Measurements from ENCODE around the gene DEF6. TPM values are rescaled to one million over a fixed set of nuclear protein-coding genes. Genes with fewer than 3 reads are reported as not detected.

Gene DEF6
- total and polyA plus RNA-seq, 2 of the 8 experiments (the other 6 are each of a cell fraction or from before 2014, with no cell fraction given), result 3.3 to 4.1 TPM

DNA sequence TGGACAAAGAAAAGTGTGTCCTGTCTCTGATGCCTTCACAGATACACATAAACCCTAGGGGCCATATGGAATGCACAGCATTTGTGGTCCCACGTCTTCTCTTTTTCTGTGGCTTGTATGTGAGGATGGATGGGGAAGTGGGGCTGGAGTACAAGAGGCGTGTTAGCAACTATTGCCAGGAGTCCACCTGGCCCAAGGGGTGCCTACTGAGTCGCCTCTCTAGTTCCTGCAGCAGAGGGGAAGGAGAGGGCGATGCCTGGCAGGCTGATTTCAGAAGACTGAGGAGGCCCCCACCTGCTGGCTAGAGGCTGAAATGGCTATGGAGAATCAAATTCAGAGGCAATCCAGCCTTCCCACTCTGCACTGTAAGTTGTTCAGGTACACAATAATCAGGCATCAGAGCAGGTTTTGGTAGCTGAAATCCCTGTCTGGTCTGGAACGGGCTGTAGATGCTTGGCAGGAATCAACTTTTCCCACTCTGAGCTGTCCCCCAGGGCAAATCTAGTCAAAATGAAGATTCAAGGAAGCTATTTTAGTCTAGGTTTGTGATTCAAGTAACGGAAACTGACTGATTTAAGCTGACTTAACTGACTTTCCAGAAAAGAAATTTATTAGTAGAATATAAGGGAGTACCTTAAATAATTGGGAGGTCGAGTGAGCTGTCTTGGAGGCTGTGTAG lies 29.9 kb downstream of the DEF6 start:
- no peaks in the 10 kb centered on the region for H3K36me3 ChIP-seq (ENCODE audit: control insufficient read depth in 2 of 4, insufficient read depth in 4 of 4, low read length in 3 of 4)
- H2BK120ac ChIP-seq (replicated peaks; ENCODE audit: low read depth, low read length), result no peak overlapping the region
- peak overlapping the region; percentile 66; the same call in 1 of the 2 replicates for H4K8ac ChIP-seq (ENCODE audit: extremely low read depth, insufficient read depth, low read length)
- H2BK20ac ChIP-seq (ENCODE audit: low read length), result no peak overlapping the region
- no peaks in the 10 kb centered on the region for H3K23me2 ChIP-seq (ENCODE audit: low read depth, low read length)
- H4K91ac ChIP-seq (replicated peaks; ENCODE audit: insufficient read length, low read length), result no peak overlapping the region
- no peak overlapping the region for H2BK5ac ChIP-seq (ENCODE audit: low read depth, low read length)
- no peak overlapping the region for H3K56ac ChIP-seq (replicated peaks; ENCODE audit: insufficient read length, low read depth, low read length)
- H3K23ac ChIP-seq (ENCODE audit: insufficient read length), result no peak overlapping the region
- 0 out of 7 replicates have a peak, but pooled peaks cover 0 to under 1% (median 0%) of the 10 kb centered on the region in 4 experiments for H3K4me1 ChIP-seq (replicated peaks in 1 of 4; ENCODE audit: control insufficient read depth in 3 of 4, insufficient read depth in 4 of 4, low read length in 3 of 4)
- H3K27ac ChIP-seq (ENCODE audit: low read depth, low read length), result no peak overlapping the region
- H2BK15ac ChIP-seq (ENCODE audit: low read length), result peak overlapping the region; percentile 51; the same call in 1 of the 2 replicates
- TF ChIP-seq RAD21 (IDR thresholded peaks at IDR 0.05 in 1 of 2, conservative IDR thresholded peaks at IDR 0.05 in 1 of 2; ENCODE audit: low read depth in 2 of 2, low read length in 2 of 2), result peak; percentile 62 to 76
- no peak for TF ChIP-seq HDAC2 (IDR thresholded peaks at IDR 0.05; ENCODE audit: borderline replicate concordance in 1 of 2, low read depth in 2 of 2, low read length in 2 of 2)
- TF ChIP-seq CHD1 (IDR thresholded peaks at IDR 0.05; ENCODE audit: low read depth, low read length), result no peak
- TF ChIP-seq FOSL1 (IDR thresholded peaks at IDR 0.05; ENCODE audit: insufficient read depth, low read depth, low read length), result no peak
- TF ChIP-seq, protein P1, sequence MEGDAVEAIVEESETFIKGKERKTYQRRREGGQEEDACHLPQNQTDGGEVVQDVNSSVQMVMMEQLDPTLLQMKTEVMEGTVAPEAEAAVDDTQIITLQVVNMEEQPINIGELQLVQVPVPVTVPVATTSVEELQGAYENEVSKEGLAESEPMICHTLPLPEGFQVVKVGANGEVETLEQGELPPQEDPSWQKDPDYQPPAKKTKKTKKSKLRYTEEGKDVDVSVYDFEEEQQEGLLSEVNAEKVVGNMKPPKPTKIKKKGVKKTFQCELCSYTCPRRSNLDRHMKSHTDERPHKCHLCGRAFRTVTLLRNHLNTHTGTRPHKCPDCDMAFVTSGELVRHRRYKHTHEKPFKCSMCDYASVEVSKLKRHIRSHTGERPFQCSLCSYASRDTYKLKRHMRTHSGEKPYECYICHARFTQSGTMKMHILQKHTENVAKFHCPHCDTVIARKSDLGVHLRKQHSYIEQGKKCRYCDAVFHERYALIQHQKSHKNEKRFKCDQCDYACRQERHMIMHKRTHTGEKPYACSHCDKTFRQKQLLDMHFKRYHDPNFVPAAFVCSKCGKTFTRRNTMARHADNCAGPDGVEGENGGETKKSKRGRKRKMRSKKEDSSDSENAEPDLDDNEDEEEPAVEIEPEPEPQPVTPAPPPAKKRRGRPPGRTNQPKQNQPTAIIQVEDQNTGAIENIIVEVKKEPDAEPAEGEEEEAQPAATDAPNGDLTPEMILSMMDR (IDR thresholded peaks at IDR 0.05; ENCODE audit: control extremely low read depth in 1 of 3, insufficient read depth in 1 of 3, low read depth in 1 of 3, low read length in 3 of 3), result peak; percentile 51 to 84 (median 74)
- TF ChIP-seq GABPA (IDR thresholded peaks at IDR 0.05; ENCODE audit: borderline replicate concordance, insufficient read depth, low read length), result peak; percentile 24; the same call in 1 of the 2 replicates
- H3K14ac ChIP-seq (ENCODE audit: insufficient read length), result no peak overlapping the region
- H3K79me2 ChIP-seq (ENCODE audit: control insufficient read depth in 1 of 2, insufficient read depth in 2 of 2, low read length in 2 of 2), result no peaks in the 10 kb centered on the region
- H4K5ac ChIP-seq (ENCODE audit: insufficient read length, low read depth, low read length), result no peak overlapping the region
- H2AK5ac ChIP-seq (ENCODE audit: low read depth, low read length), result no peak overlapping the region
- peaks cover 4% of the 10 kb centered on the region in 2 experiments; a peak in 3 of 4 replicates for H3K9me3 ChIP-seq (ENCODE audit: insufficient read depth in 2 of 2, low read depth in 1 of 2, low read length in 1 of 2)
- ChIA-PET CTCF (ENCODE audit: partially characterized antibody) (interaction anchor here (0.7 to 21.2 kb wide), 23 partner anchors 10 to 211 kb away, joined by 3 to 358 read pairs (median 4); partner anchors contain the start of genes DEF6 and PPARD), POLR2A (ENCODE audit: partially characterized antibody) (interaction anchor here (1.4 kb wide), 1 partner anchor 141 kb away, joined by 4 read pairs; the partner anchor contains the start of gene RPL10A)
- no peak overlapping the region for H2BK12ac ChIP-seq (ENCODE audit: low read depth, low read length)
- no peak overlapping the region for H3K9ac ChIP-seq (replicated peaks in 1 of 4; ENCODE audit: extremely low read depth in 1 of 4, low read depth in 3 of 4, low read length in 3 of 4)
- no peaks in the 10 kb centered on the region for H3K27me3 ChIP-seq (replicated peaks in 1 of 4; ENCODE audit: control insufficient read depth in 3 of 4, extremely low read depth in 1 of 4, insufficient read depth in 3 of 4, low read length in 3 of 4)
- H3K4me3 ChIP-seq (ENCODE audit: extremely low read depth in 1 of 4, insufficient read depth in 2 of 4, low read depth in 3 of 4, low read length in 4 of 4), result no peak overlapping the region
- FAIRE-seq (no peak), DNase-seq (ENCODE audit: low read depth in 1 of 2, low spot score in 2 of 2) (peak in 1 of 2 experiments; percentile 79)
- no peaks in the 10 kb centered on the region for H4K20me1 ChIP-seq (replicated peaks in 1 of 2; ENCODE audit: control insufficient read depth in 1 of 2, insufficient read depth in 2 of 2, low read length in 2 of 2)
- 54% methylated on average over 7 of the region's 7 CpGs; no CpG with 5 or more reads in 1 of the 2 experiments for WGBS, 2 experiments (ENCODE audit: extremely low coverage in 1 of 2, insufficient coverage in 1 of 2, insufficient read length in 1 of 2, insufficient replicate concordance in 2 of 2, low coverage in 1 of 2, low lambda C conversion rate in 2 of 2, missing lambda C conversion rate in 1 of 2)
- H3K79me1 ChIP-seq (ENCODE audit: low read depth, low read length), result no peaks in the 10 kb centered on the region
- H3K4me2 ChIP-seq (ENCODE audit: insufficient read depth in 1 of 2, low read depth in 2 of 2, low read length in 2 of 2), result no peak overlapping the region
- H3K4ac ChIP-seq (replicated peaks; ENCODE audit: insufficient read length, low read depth, low read length), result no peak overlapping the region
- H2AFZ ChIP-seq (ENCODE audit: low read length), result peak overlapping the region; percentile 64; the same call in 1 of the 2 replicates
- no peak overlapping the region for H3K18ac ChIP-seq (ENCODE audit: extremely low read depth, low read length)
